Peyer's patch (tissue), 4 donors: Measurements from ENCODE around the gene R3HDM4.

Experiments used
- CTCF ChIP-seq, 6 experiments: fragments of 450-650 bp in 4 of 6; fragments of 200-600 bp in 2 of 6; sonication (generic) in 1 of 6; IDR thresholded peaks; one replicate each; pipeline ENCODE4 v1.5.1; 2017 to 2019; ENCODE audit warnings: antibody characterized with exemption in 6 of 6, mild to moderate bottlenecking in 3 of 6, moderate library complexity in 1 of 6
- POLR2A ChIP-seq, 2 donors: fragments of 450-650 bp; IDR thresholded peaks; one replicate each; pipeline ENCODE4 v1.5.1; 2017; ENCODE audit warnings: antibody characterized with exemption in 2 of 2, mild to moderate bottlenecking in 2 of 2, moderate library complexity in 2 of 2

- TF ChIP-seq POLR2A (IDR thresholded peaks at IDR 0.05) (no peak), CTCF (IDR thresholded peaks at IDR 0.05) (no peak)
These were observed 23.2 kb downstream of the R3HDM4 start for GRCh38 chr19:889662-890295.
